Parathyroid adenoma (tissue), 2 donors: ENCODE results near the gene F10.

Experiments
- H2AFZ ChIP-seq: fragments of 300-600 bp; sonication (generic); one replicate; pipeline ENCODE4 v1.7.0; 2017; ENCODE audit warnings: antibody characterized with exemption, mild to moderate bottlenecking
- H3K27ac ChIP-seq: fragments of 300-600 bp; sonication (generic); one replicate; pipeline ENCODE4 v1.7.0; 2017
- H3K27me3 ChIP-seq: fragments of 300-600 bp; sonication (generic); one replicate; pipeline ENCODE4 v1.7.0; 2017; ENCODE audit warnings: low read length; ENCODE audit not compliant: control insufficient read depth, insufficient read depth
- H3K36me3 ChIP-seq: fragments of 300-600 bp; sonication (generic); one replicate; pipeline ENCODE4 v1.7.0; 2017; ENCODE audit warnings: low read length; ENCODE audit not compliant: control insufficient read depth, insufficient read depth
- H3K4me1 ChIP-seq: fragments of 300-600 bp; sonication (generic); one replicate; pipeline ENCODE4 v1.7.0; 2017; ENCODE audit warnings: control low read depth
- H3K4me2 ChIP-seq: fragments of 300-600 bp; sonication (generic); one replicate; pipeline ENCODE4 v1.7.0; 2017; ENCODE audit warnings: low read length
- H3K4me3 ChIP-seq: fragments of 300-600 bp; sonication (generic); one replicate; pipeline ENCODE4 v1.7.0; 2017; ENCODE audit warnings: low read depth, low read length
- H3K79me2 ChIP-seq: fragments of 300-600 bp; sonication (generic); one replicate; pipeline ENCODE4 v1.7.0; 2017; ENCODE audit warnings: control low read depth
- H3K9ac ChIP-seq: fragments of 300-600 bp; sonication (generic); one replicate; pipeline ENCODE4 v1.7.0; 2017; ENCODE audit warnings: mild to moderate bottlenecking
- H3K9me3 ChIP-seq: fragments of 300-600 bp; sonication (generic); one replicate; pipeline ENCODE4 v1.7.0; 2017; ENCODE audit warnings: low read length; ENCODE audit not compliant: control insufficient read depth
- CTCF ChIP-seq: fragments of 300-600 bp; sonication (generic); IDR thresholded peaks from one replicate; pipeline ENCODE4 v1.7.0; 2017; ENCODE audit warnings: antibody characterized with exemption, mild to moderate bottlenecking
- donor health status: primary hyperparathyroidism.

The F10 gene

GRCh38 chr13:113112893-113113845 is 9.4 kb upstream of the F10 start:
- no peak overlapping the region for H2AFZ ChIP-seq
- H3K9me3 ChIP-seq = no peaks in the 10 kb centered on the region
- H3K4me1 ChIP-seq = no peaks in the 10 kb centered on the region

GRCh38 chr13:113113846-113114271 is 8.7 kb upstream of the F10 start:
- TF ChIP-seq CTCF = no peak
- H2AFZ ChIP-seq = no peak overlapping the region
- no peak overlapping the region for H3K9ac ChIP-seq

More at GRCh38 chr13:113112893-113113845, 9.4 kb upstream of the F10 start:
- Histone ChIP-seq H3K36me3 (no peaks in the 10 kb centered on the region), H3K79me2 (no peaks in the 10 kb centered on the region), H3K27me3 (no peaks in the 10 kb centered on the region), H3K4me3 (no peak overlapping the region), H3K27ac (no peak overlapping the region), H3K4me2 (no peak overlapping the region), H3K9ac (no peak overlapping the region)
- no peak for TF ChIP-seq CTCF

GRCh38 chr13:113114511-113115362 is 7.9 kb upstream of the F10 start:
- no peak overlapping the region for H3K4me2 ChIP-seq
- no peak overlapping the region for H3K4me3 ChIP-seq
- no peaks in the 10 kb centered on the region for H3K9me3 ChIP-seq
- H3K79me2 ChIP-seq = no peaks in the 10 kb centered on the region
- H3K36me3 ChIP-seq = no peaks in the 10 kb centered on the region
- H3K4me1 ChIP-seq = no peaks in the 10 kb centered on the region
- TF ChIP-seq CTCF = no peak
- H2AFZ ChIP-seq = no peak overlapping the region
- H3K27me3 ChIP-seq = no peaks in the 10 kb centered on the region
- no peak overlapping the region for H3K27ac ChIP-seq
- H3K9ac ChIP-seq = no peak overlapping the region

More at GRCh38 chr13:113113846-113114271, 8.7 kb upstream of the F10 start:
- H3K9me3 ChIP-seq = no peaks in the 10 kb centered on the region
- no peak overlapping the region for H3K27ac ChIP-seq
- no peak overlapping the region for H3K4me3 ChIP-seq
- H3K4me2 ChIP-seq = no peak overlapping the region
- H3K27me3 ChIP-seq = no peaks in the 10 kb centered on the region
- H3K4me1 ChIP-seq = no peaks in the 10 kb centered on the region
- no peaks in the 10 kb centered on the region for H3K36me3 ChIP-seq
- no peaks in the 10 kb centered on the region for H3K79me2 ChIP-seq

- TF ChIP-seq CTCF = no peak
- Histone ChIP-seq H3K9ac (no peak overlapping the region), H2AFZ (no peak overlapping the region), H3K27me3 (no peaks in the 10 kb centered on the region), H3K4me1 (no peaks in the 10 kb centered on the region), H3K36me3 (no peaks in the 10 kb centered on the region), H3K79me2 (no peaks in the 10 kb centered on the region), H3K4me3 (no peak overlapping the region), H3K27ac (no peak overlapping the region), H3K4me2 (no peak overlapping the region), H3K9me3 (no peaks in the 10 kb centered on the region)
Measured at GRCh38 chr13:113115363-113116205, 7.0 kb upstream of the F10 start.
